HuH-7 (cell line): ENCODE results near the gene C6orf47.

Experiments used
- DNase-seq: peaks from one replicate; pipeline ENCODE4 v3.0.0; 2011; ENCODE audit warnings: low spot score

Gene C6orf47

GRCh38 chr6:31636698-31637596 lies 23.6 kb downstream of the C6orf47 start:
- no peak for DNase-seq

DNA sequence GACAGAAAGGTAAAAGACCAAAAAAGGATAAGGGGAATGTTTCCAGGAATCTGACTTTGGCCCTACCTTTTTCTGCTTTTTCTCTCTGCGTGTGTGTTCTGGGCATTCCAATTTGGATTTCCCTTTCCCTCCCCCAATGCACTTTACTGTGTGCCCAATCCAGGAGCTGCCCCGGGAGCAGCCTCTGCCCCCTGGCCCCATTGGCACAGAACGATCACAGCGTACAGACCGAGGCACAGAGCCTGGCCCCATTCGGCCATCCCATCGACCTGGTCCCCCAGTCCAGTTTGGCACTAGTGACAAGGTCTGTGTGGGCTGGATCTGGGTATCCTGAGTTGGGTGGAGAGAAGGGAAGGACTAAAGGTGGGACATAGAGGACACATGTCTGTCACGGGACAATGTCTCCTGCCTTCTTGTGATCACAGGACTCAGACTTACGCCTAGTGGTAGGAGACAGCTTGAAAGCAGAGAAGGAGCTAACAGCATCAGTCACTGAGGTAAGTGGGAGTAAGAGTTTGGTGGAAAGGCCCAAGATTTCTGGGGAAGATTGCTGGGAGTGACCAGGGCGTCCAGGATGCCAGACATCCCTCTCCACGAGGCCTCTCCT lies 25.5 kb downstream of the C6orf47 start:
- DNase-seq, result no peak

DNA sequence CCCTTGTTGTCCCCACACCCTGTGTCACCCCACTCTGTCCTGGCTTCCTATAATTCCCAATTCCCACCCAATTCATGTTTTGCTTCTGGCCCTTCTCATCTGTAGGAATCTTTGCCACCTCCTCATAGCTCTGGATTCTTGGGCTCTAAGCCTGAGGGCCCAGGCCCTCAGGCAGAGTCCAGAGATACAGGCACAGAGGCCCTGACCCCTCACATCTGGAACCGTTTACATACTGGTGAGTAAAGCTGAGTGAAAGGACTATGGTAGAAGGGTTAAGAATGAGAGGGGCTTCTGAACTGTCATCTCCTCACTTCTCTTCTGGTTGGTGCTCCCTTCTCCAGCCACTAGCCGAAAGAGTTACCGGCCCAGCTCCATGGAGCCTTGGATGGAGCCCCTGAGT lies 26.4 kb downstream of the C6orf47 start:
- DNase-seq, result no peak

GRCh38 chr6:31633447-31633846 lies 27.1 kb downstream of the C6orf47 start:
- DNase-seq, result no peak

GRCh38 chr6:31632279-31632946 lies 28.2 kb downstream of the C6orf47 start:
- DNase-seq, result no peak

GRCh38 chr6:31631681-31632278 lies 28.8 kb downstream of the C6orf47 start:
- no peak for DNase-seq

DNA sequence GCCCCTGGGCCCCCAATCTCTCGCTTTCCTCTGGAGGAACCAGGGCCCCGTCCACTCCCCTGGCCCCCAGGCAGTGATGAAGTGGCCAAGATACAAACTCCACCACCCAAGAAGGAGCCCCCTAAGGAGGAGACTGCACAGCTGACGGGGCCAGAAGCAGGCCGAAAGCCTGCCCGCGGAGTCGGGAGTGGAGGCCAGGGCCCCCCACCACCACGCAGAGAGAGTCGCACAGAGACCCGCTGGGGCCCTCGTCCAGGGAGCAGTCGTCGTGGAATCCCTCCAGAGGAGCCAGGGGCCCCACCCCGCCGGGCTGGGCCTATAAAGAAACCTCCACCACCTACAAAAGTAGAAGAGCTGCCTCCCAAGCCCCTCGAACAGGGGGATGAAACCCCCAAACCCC lies 29.4 kb downstream of the C6orf47 start:
- no peak for DNase-seq

- DNase-seq, result no peak
These were observed 30.2 kb downstream of the C6orf47 start for GRCh38 chr6:31630177-31630934.

DNA sequence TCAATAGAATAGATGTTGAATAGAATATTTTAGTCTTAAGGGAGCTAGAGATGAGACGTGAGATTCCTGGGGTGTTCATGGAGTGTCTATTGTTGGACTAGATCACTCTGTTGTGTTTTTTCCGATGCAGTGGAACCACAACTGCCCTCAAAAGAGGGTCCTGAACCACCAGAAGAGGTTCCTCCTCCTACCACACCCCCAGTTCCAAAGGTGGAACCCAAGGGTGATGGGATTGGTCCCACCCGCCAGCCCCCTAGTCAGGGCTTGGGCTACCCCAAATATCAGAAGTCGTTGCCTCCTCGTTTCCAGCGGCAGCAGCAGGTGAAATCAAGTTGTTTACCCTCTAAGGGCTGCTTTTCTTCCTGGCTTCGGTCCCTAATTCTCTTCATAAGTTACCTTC lies 31.6 kb downstream of the C6orf47 start:
- no peak for DNase-seq

GRCh38 chr6:31627690-31628287 lies 32.8 kb downstream of the C6orf47 start:
- DNase-seq, result no peak

DNA sequence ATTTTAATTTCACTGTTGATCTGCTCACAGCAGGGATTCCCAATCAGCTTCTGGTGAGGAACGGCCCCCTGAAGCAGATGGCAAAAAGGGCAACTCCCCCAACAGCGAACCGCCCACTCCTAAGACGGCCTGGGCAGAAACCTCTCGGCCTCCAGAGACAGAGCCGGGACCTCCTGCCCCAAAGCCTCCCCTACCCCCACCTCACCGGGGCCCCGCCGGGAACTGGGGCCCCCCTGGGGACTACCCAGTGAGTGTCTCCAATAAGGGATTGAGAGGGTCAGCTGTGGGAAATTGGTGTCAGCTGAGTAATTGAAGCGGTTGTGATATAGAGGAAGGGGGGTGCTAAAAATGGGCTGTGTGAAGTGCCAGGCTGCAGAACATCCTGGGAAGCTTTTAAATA lies 33.6 kb downstream of the C6orf47 start:
- DNase-seq, result no peak

- DNase-seq, result no peak
These were observed 36.5 kb downstream of the C6orf47 start for GRCh38 chr6:31624070-31624469.

DNA sequence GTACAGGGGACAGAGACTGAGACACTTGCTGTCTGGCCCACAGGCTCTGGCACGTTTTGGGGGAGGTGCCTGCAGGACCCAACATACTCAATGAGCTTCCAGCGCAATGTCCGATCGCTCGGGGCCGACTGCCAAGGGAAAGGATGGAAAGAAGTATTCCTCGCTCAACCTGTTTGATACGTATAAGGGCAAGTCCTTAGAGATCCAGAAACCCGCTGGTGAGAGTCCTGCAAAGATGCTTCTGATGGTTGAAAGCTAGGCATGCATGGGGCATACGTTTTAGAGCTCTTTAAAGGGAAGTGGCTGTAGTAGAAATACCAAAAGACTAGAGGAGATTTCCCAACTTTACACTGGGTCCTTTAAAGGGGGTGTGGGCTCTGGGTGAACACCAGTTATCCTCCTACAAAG lies 37.9 kb downstream of the C6orf47 start:
- no peak for DNase-seq

GRCh38 chr6:31621991-31622390 lies 38.6 kb downstream of the C6orf47 start:
- no peak for DNase-seq

GRCh38 chr6:31621320-31621939 lies 39.1 kb downstream of the C6orf47 start:
- DNase-seq, result no peak

- DNase-seq, result peak; percentile 78
These were observed 39.8 kb downstream of the C6orf47 start, which contains the start of gene PRRC2A for GRCh38 chr6:31620586-31621319. Gene PRRC2A, plus strand, starts transcription at chr6:31620715. Its CDS starts 2,075 bp downstream, at chr6:31622790.

- DNase-seq, result peak; percentile 88
These were observed 40.6 kb downstream of the C6orf47 start for GRCh38 chr6:31619805-31620585.

DNA sequence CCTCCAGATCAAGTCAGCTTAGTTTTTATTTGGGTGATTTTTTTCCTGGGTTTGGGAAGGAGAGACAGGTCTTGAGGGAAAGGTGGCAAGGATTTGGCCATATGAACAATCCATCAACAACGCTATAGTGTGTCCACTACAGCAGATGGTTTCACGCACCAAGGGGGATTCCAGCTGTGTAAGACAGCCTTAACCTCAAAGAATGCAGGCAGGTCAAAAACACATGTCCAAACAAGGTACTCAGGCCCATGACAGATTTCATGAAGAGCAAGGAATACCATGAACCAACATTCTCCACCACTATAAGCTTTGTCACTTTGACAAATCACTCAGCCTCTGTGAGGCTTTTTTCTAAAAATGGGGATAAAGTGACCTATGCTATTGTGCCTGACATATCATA lies 43.6 kb downstream of the C6orf47 start:
- no peak for DNase-seq

DNA sequence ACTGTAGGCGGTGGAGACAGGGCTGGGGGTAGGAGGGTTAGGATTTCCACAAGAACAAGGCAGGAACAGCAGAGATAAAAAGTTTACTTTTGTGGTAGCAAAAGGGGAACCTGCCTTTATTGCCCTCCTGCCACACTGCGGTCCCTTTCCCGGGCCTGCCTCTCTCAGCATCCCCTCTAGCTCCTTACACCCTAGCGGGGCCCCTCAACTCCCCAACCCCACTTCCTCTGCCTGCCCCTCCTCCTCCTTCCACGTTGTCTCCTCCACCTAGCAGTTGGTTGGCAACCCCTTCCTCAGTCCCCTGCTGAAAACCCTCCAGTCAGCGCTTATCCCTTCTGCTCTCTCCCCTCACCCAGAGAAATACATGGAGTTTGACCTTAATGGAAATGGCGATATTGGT lies 44.8 kb downstream of the C6orf47 start:
- DNase-seq, result no peak
